Measurements from ENCODE around the gene CTSZ. TPM values are rescaled to one million over a fixed set of nuclear protein-coding genes. Genes with fewer than 3 reads are reported as not detected.

The CTSZ gene
- total RNA-seq, 1 experiment from 2014 or later: 37.6 TPM

- no peak overlapping the region for H4K5ac ChIP-seq (ENCODE audit: insufficient read length, low read depth, low read length)
- no peak for DNase-seq
- H2AK5ac ChIP-seq (ENCODE audit: insufficient read length, low read length): no peak overlapping the region
- TF ChIP-seq, protein P1, sequence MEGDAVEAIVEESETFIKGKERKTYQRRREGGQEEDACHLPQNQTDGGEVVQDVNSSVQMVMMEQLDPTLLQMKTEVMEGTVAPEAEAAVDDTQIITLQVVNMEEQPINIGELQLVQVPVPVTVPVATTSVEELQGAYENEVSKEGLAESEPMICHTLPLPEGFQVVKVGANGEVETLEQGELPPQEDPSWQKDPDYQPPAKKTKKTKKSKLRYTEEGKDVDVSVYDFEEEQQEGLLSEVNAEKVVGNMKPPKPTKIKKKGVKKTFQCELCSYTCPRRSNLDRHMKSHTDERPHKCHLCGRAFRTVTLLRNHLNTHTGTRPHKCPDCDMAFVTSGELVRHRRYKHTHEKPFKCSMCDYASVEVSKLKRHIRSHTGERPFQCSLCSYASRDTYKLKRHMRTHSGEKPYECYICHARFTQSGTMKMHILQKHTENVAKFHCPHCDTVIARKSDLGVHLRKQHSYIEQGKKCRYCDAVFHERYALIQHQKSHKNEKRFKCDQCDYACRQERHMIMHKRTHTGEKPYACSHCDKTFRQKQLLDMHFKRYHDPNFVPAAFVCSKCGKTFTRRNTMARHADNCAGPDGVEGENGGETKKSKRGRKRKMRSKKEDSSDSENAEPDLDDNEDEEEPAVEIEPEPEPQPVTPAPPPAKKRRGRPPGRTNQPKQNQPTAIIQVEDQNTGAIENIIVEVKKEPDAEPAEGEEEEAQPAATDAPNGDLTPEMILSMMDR (conservative IDR thresholded peaks at IDR 0.05): no peak
- no peaks in the 10 kb centered on the region for H3K27me3 Mint-ChIP-seq (ENCODE audit: low read depth)
- no peaks in the 10 kb centered on the region for H3K79me2 ChIP-seq (ENCODE audit: insufficient read depth, low read length)
- H2BK5ac ChIP-seq (ENCODE audit: insufficient read length, low read length): no peak overlapping the region
- H3K18ac ChIP-seq (ENCODE audit: insufficient read length, low read depth, low read length): no peak overlapping the region
- no peak overlapping the region for H2BK120ac ChIP-seq (ENCODE audit: low read depth, low read length, poor library complexity, severe bottlenecking)
- H3K4me2 ChIP-seq (ENCODE audit: insufficient read depth, insufficient read length, low read length): no peak overlapping the region
- no peaks in the 10 kb centered on the region for H3K9me3 Mint-ChIP-seq
- no peak overlapping the region for H3K56ac ChIP-seq (ENCODE audit: insufficient read length, low read depth, low read length)
- no CpG with 5 or more reads among the region's 6 CpGs for WGBS (ENCODE audit: extremely low coverage, insufficient read length, low lambda C conversion rate)
- no peaks in the 10 kb centered on the region for H3K23me2 ChIP-seq (ENCODE audit: insufficient read length, low read depth, low read length, poor library complexity, severe bottlenecking)
- no peak overlapping the region for H2BK12ac ChIP-seq (ENCODE audit: insufficient read length, low read depth, low read length)
- no peak overlapping the region for H2AFZ ChIP-seq (ENCODE audit: low read length)
- H2BK15ac ChIP-seq (ENCODE audit: low read depth, low read length): no peak overlapping the region
- peaks cover 39 to 78% (median 72%) of the 10 kb centered on the region in 3 experiments for H3K36me3 Mint-ChIP-seq (ENCODE audit: insufficient read depth in 1 of 3, low read depth in 3 of 3)
- H3K27ac Mint-ChIP-seq: no peak overlapping the region
- no peak overlapping the region for H3K4ac ChIP-seq (ENCODE audit: low read depth, low read length)
- H3K79me1 ChIP-seq (ENCODE audit: insufficient read depth, low read depth, low read length, poor library complexity, severe bottlenecking): peaks cover 4% of the 10 kb centered on the region
- no peak overlapping the region for H3K9ac ChIP-seq (ENCODE audit: extremely low read depth, insufficient read length, low read length)
- H4K91ac ChIP-seq (ENCODE audit: insufficient read length, low read depth, low read length): no peak overlapping the region
- no peak overlapping the region for H3K23ac ChIP-seq (ENCODE audit: insufficient read length, low read depth, low read length)
- H3K4me1 ChIP-seq (ENCODE audit: insufficient read depth, low read length): no peaks in the 10 kb centered on the region; the same call in 1 of the 2 replicates
- peaks cover 10 to 11% of the 10 kb centered on the region in 2 experiments for H3K4me1 Mint-ChIP-seq
- no peak overlapping the region for H3K27ac ChIP-seq (ENCODE audit: insufficient read length, low read depth, low read length)
- H3K27me3 ChIP-seq (ENCODE audit: insufficient read depth, low read length): no peaks in the 10 kb centered on the region
- no peak overlapping the region for H3K4me3 Mint-ChIP-seq
- no peak overlapping the region for H2BK20ac ChIP-seq (ENCODE audit: low read depth, low read length, poor library complexity, severe bottlenecking)
- H3T11ph ChIP-seq (ENCODE audit: low read length): no peak overlapping the region
- H4K8ac ChIP-seq (replicated peaks; ENCODE audit: insufficient read length, low read depth, low read length): no peak overlapping the region
- H4K20me1 ChIP-seq (ENCODE audit: control insufficient read depth, insufficient read depth, insufficient read length): no peaks in the 10 kb centered on the region
- H3K14ac ChIP-seq (ENCODE audit: insufficient read depth, low read length): no peak overlapping the region
- no peaks in the 10 kb centered on the region for H3K9me3 ChIP-seq (ENCODE audit: control insufficient read depth, low read depth, low read length)
Measured at GRCh38 chr20:58988565-58988882, 18.5 kb downstream of the CTSZ start.

All from H9 (cell line).